ENCODE measurements around the gene MED20.

The MED20 gene

DNA sequence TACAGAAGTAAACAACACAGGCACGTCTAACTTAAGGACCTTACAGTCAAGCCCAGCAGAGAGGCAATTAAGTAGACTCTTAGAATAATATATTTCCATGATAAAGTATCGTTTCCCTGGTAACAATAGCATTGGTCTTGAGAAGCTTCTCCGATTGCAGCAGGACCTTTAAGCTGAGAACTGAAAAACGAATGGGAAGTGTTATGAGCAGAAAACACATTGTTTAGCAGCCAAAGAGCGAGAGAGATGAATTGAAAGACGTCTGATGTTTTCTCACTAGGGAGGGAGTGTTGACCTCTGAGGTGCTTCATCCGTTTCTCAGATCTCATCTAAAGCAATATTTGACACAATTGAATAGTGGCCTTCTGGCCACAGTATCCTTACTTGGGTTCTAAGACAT is 1.2 kb upstream of the MED20 start:
- in situ Hi-C loops (cut with HindIII; ENCODE audit: low pct_ligation_motif_present, low pct_unique_long_range_greater_than_20kb, low sequenced_read_pairs), result no loop called here
- DNase-seq, result no peak

DNA sequence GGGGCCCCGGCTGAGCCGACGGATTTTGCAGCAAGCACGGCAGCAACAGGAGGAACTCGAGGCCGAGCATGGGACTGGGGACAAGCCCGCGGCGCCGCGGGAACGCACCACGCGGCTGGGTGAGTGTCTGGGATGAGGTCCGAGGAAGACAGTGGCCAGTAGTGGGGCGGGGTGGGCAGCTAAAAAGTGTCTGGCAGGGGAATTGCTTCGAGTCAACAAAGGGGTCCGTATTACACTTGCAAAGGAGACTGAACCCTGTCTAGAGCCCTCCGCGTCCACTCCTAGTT is 716 bp upstream of the MED20 start:
- no peak for DNase-seq
- in situ Hi-C loops (cut with HindIII; ENCODE audit: low pct_ligation_motif_present, low pct_unique_long_range_greater_than_20kb, low sequenced_read_pairs), result no loop called here

DNA sequence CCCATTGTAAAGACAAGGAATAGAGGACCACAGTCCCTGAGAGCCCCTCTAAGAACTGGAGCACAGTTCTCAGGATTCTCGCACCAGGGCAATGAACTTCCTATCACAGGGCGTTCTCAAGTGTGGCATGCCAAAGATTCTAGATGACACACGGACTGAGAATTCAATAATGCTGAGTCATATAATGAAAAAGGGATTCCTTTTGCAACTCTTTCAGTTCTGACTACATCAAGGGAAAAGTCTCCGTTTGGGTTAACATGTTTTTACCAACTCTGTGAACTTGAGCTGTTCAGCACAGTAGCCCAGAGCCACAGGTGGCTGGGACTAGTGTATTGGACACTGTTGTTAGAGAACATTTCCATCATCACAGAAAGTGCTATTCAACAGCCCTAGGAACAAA is 3.4 kb downstream of the MED20 start:
- in situ Hi-C loops (cut with HindIII; ENCODE audit: low pct_ligation_motif_present, low pct_unique_long_range_greater_than_20kb, low sequenced_read_pairs), result no loop called here
- peak; percentile 97 for DNase-seq

DNA sequence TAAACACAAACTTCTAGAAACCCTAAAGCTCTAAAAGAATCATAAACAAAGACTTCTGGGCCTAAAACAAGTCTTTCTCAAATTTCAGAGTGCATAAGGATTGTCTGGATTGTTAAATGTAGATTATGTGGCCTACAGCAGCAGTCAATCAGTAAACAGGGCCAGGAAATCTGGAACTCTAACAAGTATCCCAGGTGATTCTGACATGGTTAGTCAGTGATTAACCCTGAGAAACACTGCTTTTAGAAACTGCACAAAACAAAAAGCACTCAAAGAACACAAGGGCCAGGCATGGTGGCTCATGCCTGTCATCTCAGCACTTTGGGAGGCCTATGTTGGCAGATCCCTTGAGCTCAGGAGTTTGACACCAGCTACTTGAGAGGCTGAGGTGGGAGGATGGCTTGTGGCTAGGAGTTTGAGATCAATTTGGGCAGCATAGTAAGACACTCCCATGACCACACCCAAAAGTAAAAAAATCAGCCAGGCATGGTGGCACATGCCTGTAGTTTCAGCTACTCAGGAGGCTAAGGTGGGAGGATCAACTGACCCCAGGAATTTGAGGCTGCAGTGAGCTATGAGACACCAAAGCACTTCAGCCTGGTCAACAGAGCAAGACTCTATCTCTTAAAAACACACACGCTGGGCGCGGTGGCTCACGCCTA is 5.9 kb downstream of the MED20 start:
- in situ Hi-C loops (cut with HindIII; ENCODE audit: low pct_ligation_motif_present, low pct_unique_long_range_greater_than_20kb, low sequenced_read_pairs), result no loop called here
- peak; percentile 9 for DNase-seq

DNA sequence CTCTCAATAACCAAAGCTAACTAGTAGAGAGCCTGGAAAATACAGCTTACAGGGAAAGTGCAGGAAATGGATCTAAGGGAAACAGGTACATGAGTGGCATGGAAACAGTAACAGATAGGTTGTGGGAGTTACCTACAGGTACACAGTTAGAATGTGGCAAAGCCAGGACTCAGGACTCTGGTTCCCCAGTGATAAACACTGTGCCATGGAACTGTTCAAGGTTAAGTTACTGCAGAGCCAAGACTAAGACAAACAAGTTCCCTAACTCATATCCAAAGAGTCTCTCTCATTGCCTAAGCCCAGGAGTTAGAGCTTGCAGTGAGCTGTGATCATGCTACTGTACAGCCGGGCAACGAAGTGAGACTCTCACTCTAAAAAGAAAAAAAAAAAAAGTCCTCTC is 6.6 kb downstream of the MED20 start:
- in situ Hi-C loops (cut with HindIII; ENCODE audit: low pct_ligation_motif_present, low pct_unique_long_range_greater_than_20kb, low sequenced_read_pairs), result no loop called here
- no peak for DNase-seq

DNA sequence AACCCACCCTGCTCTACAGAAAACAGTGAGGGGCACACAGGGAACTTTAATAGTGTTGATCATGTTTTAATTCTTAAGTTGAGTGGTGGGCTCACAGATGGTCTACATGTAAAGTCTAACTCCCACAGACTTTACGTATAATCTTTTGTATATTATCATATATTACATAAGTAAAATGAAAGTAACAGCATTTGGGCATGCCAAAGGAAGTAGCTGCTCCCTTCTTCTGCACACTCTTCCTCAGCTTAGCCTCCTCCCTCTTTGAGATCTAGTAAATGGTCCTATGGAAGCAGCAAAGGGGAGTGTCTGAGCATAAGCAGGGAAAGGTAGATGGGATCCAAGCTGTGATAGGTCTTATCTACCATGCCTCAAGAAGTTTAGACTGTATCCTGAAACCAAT is 11.2 kb downstream of the MED20 start:
- no peak for DNase-seq
- in situ Hi-C loops (cut with HindIII; ENCODE audit: low pct_ligation_motif_present, low pct_unique_long_range_greater_than_20kb, low sequenced_read_pairs), result no loop called here

DNA sequence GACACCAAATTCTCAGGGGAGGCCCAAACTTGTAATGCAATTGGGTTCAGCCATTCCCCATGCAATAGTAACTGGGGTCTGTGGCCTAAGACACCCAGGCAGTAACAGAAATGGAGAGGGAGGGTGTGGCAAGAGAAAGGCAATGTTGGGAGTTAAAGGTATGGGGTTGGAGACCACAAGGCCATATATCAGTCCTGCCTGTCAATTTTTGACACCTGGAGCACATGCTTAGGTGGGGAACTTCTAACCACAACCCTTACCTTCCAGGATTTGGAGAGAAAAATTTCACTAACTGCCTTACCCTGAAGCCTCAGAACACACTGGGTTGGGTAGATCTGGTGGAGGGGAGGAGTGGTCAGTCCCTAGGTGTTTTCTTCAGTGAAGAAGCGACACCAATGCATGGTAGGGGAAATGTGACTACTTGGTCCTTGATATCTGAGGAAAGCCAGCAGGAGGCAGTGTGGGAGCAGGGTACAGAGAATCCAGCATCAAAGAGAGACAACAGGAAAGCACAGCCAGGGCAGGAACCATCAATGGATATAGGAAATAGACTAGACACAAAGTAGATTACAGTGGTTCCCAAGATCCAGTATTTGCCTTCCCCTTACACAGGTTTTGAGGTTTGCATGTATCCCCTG is 18.9 kb downstream of the MED20 start:
- in situ Hi-C loops (cut with HindIII; ENCODE audit: low pct_ligation_motif_present, low pct_unique_long_range_greater_than_20kb, low sequenced_read_pairs), result no loop called here
- peak; percentile 51 for DNase-seq

DNA sequence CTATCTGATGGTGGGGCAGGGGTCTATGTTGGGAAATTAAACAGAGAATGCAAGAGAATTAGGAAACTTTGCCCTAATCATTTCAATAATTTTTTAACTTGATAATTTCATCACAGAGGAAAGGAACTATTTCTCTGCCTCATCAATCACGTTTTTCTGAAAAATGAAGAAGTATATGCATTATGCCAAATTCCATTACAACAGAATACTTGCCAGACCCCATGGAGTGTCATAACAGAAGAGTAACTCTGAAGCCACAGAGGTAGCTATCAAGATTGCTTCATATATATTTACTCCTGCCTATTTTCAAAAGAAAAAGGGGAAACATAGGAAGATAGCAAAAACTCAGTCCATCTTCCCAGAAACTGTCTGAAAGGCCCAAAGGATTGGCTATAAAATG is 20.1 kb downstream of the MED20 start:
- in situ Hi-C loops (cut with HindIII; ENCODE audit: low pct_ligation_motif_present, low pct_unique_long_range_greater_than_20kb, low sequenced_read_pairs), result no loop called here
- no peak for DNase-seq

DNA sequence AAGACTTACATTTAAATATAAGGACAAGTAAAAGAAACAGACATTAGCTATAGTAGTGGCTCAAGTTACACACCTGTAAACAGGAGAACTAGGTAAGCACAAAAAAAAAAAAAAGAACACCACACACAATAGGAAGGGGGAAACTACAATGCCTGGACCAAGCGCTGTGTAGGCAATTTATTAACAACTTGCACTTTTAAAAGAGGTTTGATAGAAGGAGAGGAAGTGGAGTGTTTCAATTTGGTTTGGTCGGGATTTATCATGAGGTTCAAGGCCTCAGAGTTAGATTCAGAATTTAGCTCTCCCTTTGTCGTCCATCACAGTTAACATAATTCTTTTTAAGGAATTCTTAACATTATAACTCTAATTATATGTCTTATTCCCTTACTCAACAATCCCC is 24.7 kb downstream of the MED20 start:
- no peak for DNase-seq

DNA sequence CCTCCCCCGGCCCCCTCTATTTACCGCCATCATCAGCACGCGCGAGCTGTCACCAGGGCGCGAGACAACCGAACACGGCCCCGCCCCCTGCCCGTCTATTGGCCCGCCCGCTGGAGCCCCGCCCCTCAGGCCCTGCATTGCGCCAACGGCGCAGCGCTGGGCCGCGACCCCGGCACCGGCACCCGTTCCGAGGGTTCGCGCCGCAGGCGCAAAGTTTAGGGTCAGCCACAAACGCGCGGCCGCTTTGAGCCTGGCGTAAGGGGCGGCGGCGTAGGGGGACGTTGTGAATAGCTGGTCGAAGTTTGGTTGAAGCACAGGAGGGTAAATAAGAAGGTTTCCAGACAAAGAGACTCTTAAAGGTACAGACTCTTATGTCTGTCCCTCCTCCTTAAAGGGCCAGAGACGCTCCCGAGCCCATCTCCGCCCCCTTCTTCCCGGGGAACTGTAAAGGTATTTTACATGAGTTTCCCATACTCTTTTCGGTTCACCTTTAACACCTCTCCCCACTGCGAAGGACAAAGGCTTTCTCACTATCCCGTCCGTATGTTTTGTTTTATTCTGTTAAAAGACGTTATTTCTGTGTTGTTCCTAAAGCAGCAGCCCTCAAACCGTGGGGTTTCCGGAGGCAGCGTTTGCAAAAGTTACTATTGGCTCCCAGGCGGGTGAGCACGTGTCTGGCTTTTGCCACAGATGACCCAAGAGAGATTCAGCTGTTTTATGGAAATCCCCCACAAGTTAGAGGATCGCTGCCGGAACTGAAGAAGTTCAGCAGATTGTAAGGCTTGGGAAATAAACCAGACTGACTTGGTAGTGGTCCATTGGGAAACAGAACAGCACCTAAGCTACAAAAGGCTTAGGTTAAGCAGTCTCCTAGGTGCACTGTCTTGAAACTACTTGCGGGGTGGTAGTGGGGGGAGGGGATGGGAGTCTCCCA is 25.4 kb downstream of the MED20 start, which contains the start of gene USP49:
TSS of gene USP49 (minus strand) at position 76 of the 934 bp plus-strand sequence. CDS start 88,392 bp downstream, outside the sequence.
- in situ Hi-C loops (cut with HindIII; ENCODE audit: low pct_ligation_motif_present, low pct_unique_long_range_greater_than_20kb, low sequenced_read_pairs), result no loop called here
- DNase-seq, result peak; percentile 82

More for the DNA sequence above, 24.7 kb downstream of the MED20 start:
- in situ Hi-C loops (cut with HindIII; ENCODE audit: low pct_ligation_motif_present, low pct_unique_long_range_greater_than_20kb, low sequenced_read_pairs), result no loop called here

DNA sequence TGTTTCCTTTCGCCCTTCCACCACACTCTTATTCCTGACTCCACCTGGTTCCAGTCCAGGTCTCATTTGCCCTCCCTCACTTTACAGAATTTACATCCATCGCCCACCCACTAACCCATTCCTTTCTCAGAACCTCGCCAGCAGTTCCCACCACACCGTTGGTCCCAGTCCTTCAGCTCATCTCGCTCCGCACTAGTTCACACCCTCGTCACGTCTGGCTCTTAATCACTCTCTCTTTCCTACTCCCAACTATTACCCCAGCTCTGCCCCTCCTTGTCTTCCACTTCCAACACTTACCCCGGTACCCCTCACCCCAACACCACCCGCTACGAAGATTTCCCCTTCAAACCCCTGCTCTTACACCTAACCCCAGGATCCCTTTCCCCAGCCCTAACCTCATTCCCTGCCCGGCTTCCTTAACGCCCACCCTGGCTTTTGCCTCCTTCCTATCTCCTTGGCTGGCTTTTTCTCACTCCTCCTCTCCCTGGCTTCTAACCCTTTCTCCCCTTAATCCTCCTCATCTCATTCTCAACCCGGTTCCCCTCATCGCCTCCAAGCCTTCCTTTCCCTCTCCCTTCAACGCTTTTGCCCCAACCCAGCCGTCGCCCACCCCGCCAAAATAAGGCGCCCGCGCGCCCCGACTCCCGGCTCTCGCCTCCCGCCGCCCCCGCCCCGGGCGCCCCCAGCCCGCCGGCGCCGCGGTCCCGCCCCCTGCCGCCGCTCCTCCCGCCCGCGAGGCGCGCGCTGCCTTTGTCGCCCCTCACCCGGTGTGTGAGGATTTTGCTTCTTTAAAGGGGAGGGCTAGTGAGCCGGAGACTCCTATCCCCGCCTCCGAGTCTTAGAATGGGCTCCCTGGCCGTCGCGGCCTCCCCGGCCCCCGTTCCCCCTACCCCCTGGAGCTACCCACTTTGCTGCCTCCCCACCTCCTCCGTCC is 26.3 kb downstream of the MED20 start:
- in situ Hi-C loops (cut with HindIII; ENCODE audit: low pct_ligation_motif_present, low pct_unique_long_range_greater_than_20kb, low sequenced_read_pairs), result no loop called here
- peak; percentile 4 for DNase-seq

DNA sequence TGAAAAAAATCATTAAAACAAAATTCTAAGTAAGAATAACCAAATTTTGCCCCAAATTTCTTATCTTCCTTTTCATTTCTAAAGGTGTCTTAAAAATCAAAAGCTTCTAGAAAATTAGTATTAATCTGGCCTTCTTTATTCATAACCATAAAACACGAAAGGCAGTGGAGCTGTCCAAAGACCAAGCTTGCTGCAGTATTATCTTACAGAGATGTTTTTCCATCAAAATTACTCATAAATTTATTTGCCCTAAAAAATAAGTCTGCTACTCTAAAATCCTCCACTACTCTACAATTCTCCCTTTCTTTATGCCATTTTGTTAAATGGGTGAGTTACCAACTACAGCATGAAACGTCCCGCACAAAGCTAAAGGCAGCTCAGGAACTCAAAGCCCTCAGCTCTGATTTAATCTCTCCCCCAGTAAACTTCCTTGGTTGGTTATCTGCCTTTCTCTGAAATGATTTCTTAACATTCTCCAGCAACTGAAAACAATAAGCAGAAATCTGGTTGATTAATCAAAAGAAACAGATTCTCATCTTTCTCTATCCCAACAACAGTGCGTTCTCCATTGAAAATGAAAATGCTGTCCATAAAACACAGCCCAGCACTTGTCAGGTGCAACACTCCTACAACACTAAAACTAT is 27.9 kb downstream of the MED20 start:
- no peak for DNase-seq
- in situ Hi-C loops (cut with HindIII; ENCODE audit: low pct_ligation_motif_present, low pct_unique_long_range_greater_than_20kb, low sequenced_read_pairs), result no loop called here

DNA sequence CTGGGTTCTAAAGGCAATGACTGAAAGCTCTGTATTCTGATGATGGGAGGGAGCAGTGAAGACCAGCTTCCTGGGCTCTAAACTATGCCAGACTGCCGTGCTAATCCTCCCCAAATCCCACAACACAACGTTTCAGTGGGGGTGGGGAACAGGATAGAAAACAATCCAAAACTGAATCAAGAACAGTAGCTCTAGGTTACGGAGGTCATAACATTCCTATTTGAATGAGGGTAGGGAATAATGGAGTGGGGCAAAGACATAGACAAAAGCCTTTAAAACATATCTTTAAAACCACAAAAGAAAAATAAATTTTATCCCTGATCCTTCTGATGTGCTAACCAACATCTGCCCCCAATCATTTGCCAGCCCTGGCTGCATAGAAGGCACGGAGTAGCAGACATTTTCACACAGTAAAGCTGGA is 33.6 kb downstream of the MED20 start:
- DNase-seq, result no peak
- in situ Hi-C loops (cut with HindIII; ENCODE audit: low pct_ligation_motif_present, low pct_unique_long_range_greater_than_20kb, low sequenced_read_pairs), result no loop called here

DNA sequence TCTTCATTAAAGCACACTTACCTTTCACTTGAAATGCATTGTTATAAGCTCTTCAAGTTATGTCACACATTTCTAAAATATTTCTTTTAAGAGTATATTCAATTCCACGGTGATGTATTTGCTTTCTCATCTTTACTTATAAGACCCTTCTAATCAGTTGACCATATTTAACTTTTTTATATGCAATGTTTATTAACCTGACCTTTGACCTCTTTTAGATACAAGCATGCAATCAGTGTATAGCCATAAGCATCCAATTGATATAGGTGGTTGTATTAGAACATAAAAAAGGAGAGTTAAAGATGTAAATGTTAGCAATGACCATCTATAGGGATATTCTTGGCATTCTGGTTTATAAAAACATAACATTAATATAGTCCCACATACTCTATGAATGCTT is 35.0 kb downstream of the MED20 start:
- in situ Hi-C loops (cut with HindIII; ENCODE audit: low pct_ligation_motif_present, low pct_unique_long_range_greater_than_20kb, low sequenced_read_pairs), result no loop called here
- no peak for DNase-seq

DNA sequence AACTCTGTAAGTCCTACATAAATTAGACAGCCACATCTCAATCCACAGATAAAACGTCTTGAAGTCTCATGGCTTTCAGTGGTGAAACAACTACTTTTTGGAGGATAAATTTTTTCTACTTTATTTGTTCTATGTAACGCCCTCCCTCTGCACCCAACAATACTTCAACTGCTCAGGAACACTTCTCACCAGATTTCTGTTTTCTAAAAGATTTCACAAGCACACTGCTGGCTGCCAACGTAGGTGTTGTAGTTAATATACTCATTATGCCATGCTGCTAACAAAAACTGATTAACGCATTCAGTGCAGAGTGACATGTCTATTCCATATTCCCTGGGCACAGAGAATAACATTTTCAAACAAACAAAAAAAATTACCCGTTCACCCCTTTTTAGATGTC is 36.0 kb downstream of the MED20 start:
- in situ Hi-C loops (cut with HindIII; ENCODE audit: low pct_ligation_motif_present, low pct_unique_long_range_greater_than_20kb, low sequenced_read_pairs), result no loop called here
- no peak for DNase-seq

DNA sequence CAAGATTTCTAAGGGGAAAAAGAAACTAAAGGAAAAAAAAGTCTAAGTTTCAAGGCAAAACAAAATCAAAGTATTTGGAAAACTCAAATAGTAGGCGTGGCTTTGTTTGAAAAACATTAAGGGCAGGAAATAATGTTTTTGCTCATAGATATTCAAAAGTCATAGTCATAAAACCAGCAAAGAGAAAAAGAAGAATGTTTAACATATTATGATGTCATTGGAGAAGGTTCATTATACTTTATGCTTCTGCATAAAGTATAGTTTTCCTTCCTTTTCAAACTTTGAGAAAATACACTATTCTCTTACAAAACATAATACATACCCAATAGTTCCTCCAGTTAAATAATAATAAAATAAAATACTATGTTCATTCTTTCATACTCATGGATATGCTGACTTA is 39.4 kb downstream of the MED20 start:
- in situ Hi-C loops (cut with HindIII; ENCODE audit: low pct_ligation_motif_present, low pct_unique_long_range_greater_than_20kb, low sequenced_read_pairs), result no loop called here
- DNase-seq, result no peak

DNA sequence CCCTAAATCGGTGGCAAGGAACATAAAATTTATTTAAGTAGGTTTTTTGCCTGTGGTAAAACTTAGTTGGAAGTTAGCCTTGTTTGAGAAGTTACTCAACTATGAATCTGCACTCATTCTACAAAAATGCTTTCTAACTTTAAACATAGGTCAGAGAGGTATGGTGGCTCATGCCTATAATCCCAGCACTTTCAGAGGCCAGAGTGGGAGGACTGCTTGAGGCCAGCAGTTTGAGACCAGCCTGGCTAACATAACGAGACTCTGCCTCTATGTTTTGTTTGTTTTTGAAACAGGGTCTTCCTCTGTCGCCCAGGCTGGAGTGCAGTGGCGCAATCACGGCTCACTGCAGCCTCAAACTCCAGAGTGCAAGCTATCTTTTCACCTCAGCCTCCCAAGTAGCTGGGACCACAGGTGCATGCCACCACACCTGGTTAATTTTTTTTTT is 42.0 kb downstream of the MED20 start:
- in situ Hi-C loops (cut with HindIII; ENCODE audit: low pct_ligation_motif_present, low pct_unique_long_range_greater_than_20kb, low sequenced_read_pairs), result no loop called here
- DNase-seq, result peak; percentile 35

DNA sequence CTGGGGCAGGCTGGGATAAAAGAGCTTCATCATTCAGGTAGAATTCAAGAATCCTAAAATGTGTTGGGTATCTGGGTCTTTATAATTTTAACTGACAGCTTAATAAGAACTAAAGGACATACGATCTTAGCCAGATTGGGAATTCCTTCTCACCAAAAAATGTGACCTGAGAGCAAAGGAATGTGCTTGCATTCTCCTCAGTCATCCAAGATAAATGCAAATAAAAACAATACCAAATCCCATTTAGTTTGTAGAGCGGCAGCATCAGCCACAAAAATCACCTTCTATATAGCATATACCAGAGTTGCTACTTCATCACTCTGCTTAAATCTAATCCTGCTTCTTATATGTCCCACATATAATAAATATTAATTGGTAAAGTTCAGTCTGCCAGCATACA is 42.7 kb downstream of the MED20 start:
- in situ Hi-C loops (cut with HindIII; ENCODE audit: low pct_ligation_motif_present, low pct_unique_long_range_greater_than_20kb, low sequenced_read_pairs), result no loop called here

More for the DNA sequence above, 42.7 kb downstream of the MED20 start:
- peak; percentile 71 for DNase-seq
